Neural cell (in vitro differentiated cells): Measurements from ENCODE around the gene MEX3A. TPM values are rescaled to one million over a fixed set of nuclear protein-coding genes. Genes with fewer than 3 reads are reported as not detected.

Experiments used
- H2AFZ ChIP-seq: fragments of 200-600, 300-800 bp; sonication (generic), shearing (Covaris generic); 2 replicates; pipeline ENCODE4 v1.6.0; 2014; ENCODE audit warnings: low read depth, mild to moderate bottlenecking, antibody characterized with exemption, low read length, moderate library complexity
- H3F3A ChIP-seq: fragments of 200-600 bp; shearing (Covaris generic); 2 replicates; pipeline ENCODE4 v1.6.1; 2016; ENCODE audit warnings: mild to moderate bottlenecking, moderate library complexity, mixed read lengths, antibody characterized with exemption, low read length; ENCODE audit not compliant: insufficient read depth, poor library complexity, severe bottlenecking
- H3K27ac ChIP-seq: fragments of 200-600, 300-800 bp; sonication (generic), shearing (Covaris generic); 2 replicates; pipeline ENCODE4 v1.5.1; 2014; ENCODE audit warnings: mild to moderate bottlenecking, low read length, moderate library complexity
- H3K27me3 ChIP-seq: fragments of 300-800, 200-600 bp; sonication (generic), shearing (Covaris generic); 2 replicates; pipeline ENCODE4 v1.6.0; 2014; ENCODE audit warnings: mild to moderate bottlenecking, low read depth, low read length, moderate library complexity; ENCODE audit not compliant: insufficient read depth
- H3K36me3 ChIP-seq: fragments of 300-800, 200-600 bp; sonication (generic), shearing (Covaris generic); 2 replicates; pipeline ENCODE4 v1.5.1; 2014; ENCODE audit warnings: mild to moderate bottlenecking, antibody characterized with exemption, low read length, moderate library complexity; ENCODE audit not compliant: insufficient read depth
- H3K4me2 ChIP-seq: fragments of 300-800, 200-600 bp; sonication (generic), shearing (Covaris generic); 2 replicates; pipeline ENCODE4 v1.6.0; 2014; ENCODE audit warnings: mild to moderate bottlenecking, low read length
- H3K4me3 ChIP-seq: fragments of 300-800, 200-600 bp; sonication (generic), shearing (Covaris generic); 2 replicates; pipeline ENCODE4 v1.5.1; 2014; ENCODE audit warnings: mild to moderate bottlenecking, low read length, moderate library complexity
- H3K79me2 ChIP-seq: fragments of 200-600 bp; shearing (Covaris generic); replicated peaks from 2 replicates; pipeline ENCODE4 v1.6.0; 2014; ENCODE audit warnings: mild to moderate bottlenecking, low read length, moderate library complexity; ENCODE audit not compliant: insufficient read depth
- H3K9ac ChIP-seq: fragments of 300-800, 200-600 bp; sonication (generic), shearing (Covaris generic); 2 replicates; pipeline ENCODE4 v1.6.1; 2016; ENCODE audit warnings: mild to moderate bottlenecking, low read length, mixed read lengths
- H3K9me2 ChIP-seq: fragments of 200-600 bp; shearing (Covaris generic); 2 replicates; pipeline ENCODE4 v1.6.1; 2016; ENCODE audit warnings: mild to moderate bottlenecking, low read length, mixed read lengths; ENCODE audit not compliant: insufficient read depth
- H3K9me3 ChIP-seq: fragments of 200-600, 300-800 bp; sonication (generic), shearing (Covaris generic); 2 replicates; pipeline ENCODE4 v1.6.1; 2016; ENCODE audit warnings: mild to moderate bottlenecking, mixed run types, low read length, moderate library complexity, mixed read lengths
- H4K20me1 ChIP-seq: fragments of 200-600 bp; shearing (Covaris generic); 2 replicates; pipeline ENCODE4 v1.6.1; 2016; ENCODE audit warnings: mild to moderate bottlenecking, mixed run types; ENCODE audit not compliant: insufficient read depth
- EP300 ChIP-seq: fragments of 450-650 bp; conservative IDR thresholded peaks from 2 replicates; pipeline ENCODE4 v1.6.1; 2014; ENCODE audit warnings: antibody characterized with exemption, mild to moderate bottlenecking, moderate library complexity; ENCODE audit not compliant: poor library complexity, severe bottlenecking
- EZH2 ChIP-seq: fragments of 200-600, 300-800 bp; shearing (Covaris generic), sonication (generic); IDR thresholded peaks from 2 replicates; pipeline ENCODE4 v1.6.1; 2014; ENCODE audit warnings: antibody characterized with exemption, low read length, borderline replicate concordance, mild to moderate bottlenecking; ENCODE audit not compliant: insufficient read depth, poor library complexity, severe bottlenecking
- MXI1 ChIP-seq: fragments of 450-650 bp; conservative IDR thresholded peaks from 2 replicates; pipeline ENCODE4 v1.6.1; 2014; ENCODE audit warnings: antibody characterized with exemption, mild to moderate bottlenecking; ENCODE audit not compliant: poor library complexity, severe bottlenecking
- POLR2AphosphoS5 ChIP-seq: IDR thresholded peaks from 2 replicates; pipeline ENCODE4 v1.6.1; 2012
- RAD21 ChIP-seq: fragments of 450-650 bp; conservative IDR thresholded peaks from 2 replicates; pipeline ENCODE4 v1.6.1; 2014; ENCODE audit warnings: antibody characterized with exemption, mild to moderate bottlenecking, moderate library complexity
- SMC3 ChIP-seq: fragments of 450-650 bp; conservative IDR thresholded peaks from 2 replicates; pipeline ENCODE4 v1.6.1; 2014; ENCODE audit warnings: antibody characterized with exemption, mild to moderate bottlenecking, moderate library complexity; ENCODE audit not compliant: poor library complexity
- TAF1 ChIP-seq: IDR thresholded peaks from 2 replicates; pipeline ENCODE4 v1.6.1; 2012; ENCODE audit warnings: low read depth
- polyA plus RNA-seq: library from polyadenylated mRNA; depleted of rRNA; stranded (reverse); fragments of >200 nt; gene quantifications from 2 replicates; pipeline ENCODE4 v1.2.3, GENCODE V29; 2014
- TF ChIP-seq, protein P1 (sequence below): IDR thresholded peaks from 2 replicates; pipeline ENCODE4 v1.6.1; 2012; ENCODE audit warnings: borderline replicate concordance
- TF ChIP-seq, protein P2 (sequence below): fragments of 450-650 bp; IDR thresholded peaks from 2 replicates; pipeline ENCODE4 v1.5.1; 2014; ENCODE audit warnings: antibody characterized with exemption, mild to moderate bottlenecking, moderate library complexity; ENCODE audit not compliant: poor library complexity, severe bottlenecking

Gene MEX3A
- polyA plus RNA-seq, 1 donor from 2014 or later: 39.8 TPM

DNA sequence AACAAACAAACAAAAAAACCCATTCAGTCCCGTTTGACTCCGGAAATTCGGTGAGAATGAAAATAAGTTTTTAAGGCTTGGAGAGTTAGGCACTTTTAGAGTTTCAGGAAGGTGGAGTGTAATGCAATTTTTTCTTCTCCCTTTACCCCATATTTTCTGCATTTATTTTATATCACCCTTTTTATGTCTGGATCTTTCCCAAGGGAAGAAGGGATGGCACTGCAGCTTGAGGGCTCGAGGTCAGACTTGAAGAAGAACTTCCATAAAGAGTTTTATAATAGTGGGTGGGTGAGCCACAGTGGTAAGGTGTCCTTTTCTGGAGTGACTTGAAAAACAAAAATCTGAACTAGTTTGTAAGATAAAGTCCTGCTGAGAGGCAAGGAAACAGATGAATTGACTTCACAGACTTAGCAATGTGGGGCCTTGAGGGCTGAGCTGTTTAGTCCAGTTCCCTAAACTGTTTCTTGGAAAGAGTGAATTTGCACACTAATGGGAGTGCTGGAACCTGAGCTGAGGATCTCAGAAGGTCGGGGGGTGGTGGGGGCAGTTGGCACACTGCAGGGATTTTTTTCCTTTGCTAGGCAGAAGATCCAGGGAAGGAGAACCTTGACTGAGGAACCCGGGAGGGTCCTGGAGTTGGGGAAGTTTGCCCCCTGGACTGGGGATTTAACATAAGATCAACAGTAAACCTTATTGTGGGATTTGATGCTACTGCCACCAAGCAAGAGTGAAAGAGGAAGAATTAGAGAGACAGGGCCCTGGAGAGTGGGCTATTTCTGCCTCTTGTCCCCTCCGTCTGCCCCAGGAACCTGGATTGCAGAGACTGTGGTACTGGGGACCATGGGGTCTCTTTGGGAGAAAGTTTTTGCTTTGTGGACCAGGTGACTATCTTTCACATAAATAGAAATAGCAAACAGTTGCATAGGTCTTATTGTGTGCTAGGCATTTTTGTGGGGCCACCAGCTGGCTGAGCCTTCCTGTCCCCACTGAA is 1.8 kb upstream of the MEX3A start:
- Histone ChIP-seq H3F3A (no peaks in the 10 kb centered on the region), H3K79me2 (peaks cover 94% of the 10 kb centered on the region), H3K27ac (peak overlapping the region; percentile 98), H3K4me2 (peak overlapping the region; percentile 87), H2AFZ (no peak overlapping the region), H3K9me3 (no peaks in the 10 kb centered on the region), H3K36me3 (no peaks in the 10 kb centered on the region), H4K20me1 (peaks cover 16% of the 10 kb centered on the region), H3K9ac (peak overlapping the region; percentile 99), H3K4me3 (peak overlapping the region; percentile 93), H3K9me2 (no peaks in the 10 kb centered on the region), H3K27me3 (no peaks in the 10 kb centered on the region)
- TF ChIP-seq MXI1 (no peak), TAF1 (no peak), RAD21 (no peak), EP300 (no peak), POLR2AphosphoS5 (no peak), EZH2 (no peak), SMC3 (no peak)
- TF ChIP-seq, protein P1, sequence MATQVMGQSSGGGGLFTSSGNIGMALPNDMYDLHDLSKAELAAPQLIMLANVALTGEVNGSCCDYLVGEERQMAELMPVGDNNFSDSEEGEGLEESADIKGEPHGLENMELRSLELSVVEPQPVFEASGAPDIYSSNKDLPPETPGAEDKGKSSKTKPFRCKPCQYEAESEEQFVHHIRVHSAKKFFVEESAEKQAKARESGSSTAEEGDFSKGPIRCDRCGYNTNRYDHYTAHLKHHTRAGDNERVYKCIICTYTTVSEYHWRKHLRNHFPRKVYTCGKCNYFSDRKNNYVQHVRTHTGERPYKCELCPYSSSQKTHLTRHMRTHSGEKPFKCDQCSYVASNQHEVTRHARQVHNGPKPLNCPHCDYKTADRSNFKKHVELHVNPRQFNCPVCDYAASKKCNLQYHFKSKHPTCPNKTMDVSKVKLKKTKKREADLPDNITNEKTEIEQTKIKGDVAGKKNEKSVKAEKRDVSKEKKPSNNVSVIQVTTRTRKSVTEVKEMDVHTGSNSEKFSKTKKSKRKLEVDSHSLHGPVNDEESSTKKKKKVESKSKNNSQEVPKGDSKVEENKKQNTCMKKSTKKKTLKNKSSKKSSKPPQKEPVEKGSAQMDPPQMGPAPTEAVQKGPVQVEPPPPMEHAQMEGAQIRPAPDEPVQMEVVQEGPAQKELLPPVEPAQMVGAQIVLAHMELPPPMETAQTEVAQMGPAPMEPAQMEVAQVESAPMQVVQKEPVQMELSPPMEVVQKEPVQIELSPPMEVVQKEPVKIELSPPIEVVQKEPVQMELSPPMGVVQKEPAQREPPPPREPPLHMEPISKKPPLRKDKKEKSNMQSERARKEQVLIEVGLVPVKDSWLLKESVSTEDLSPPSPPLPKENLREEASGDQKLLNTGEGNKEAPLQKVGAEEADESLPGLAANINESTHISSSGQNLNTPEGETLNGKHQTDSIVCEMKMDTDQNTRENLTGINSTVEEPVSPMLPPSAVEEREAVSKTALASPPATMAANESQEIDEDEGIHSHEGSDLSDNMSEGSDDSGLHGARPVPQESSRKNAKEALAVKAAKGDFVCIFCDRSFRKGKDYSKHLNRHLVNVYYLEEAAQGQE: no peak
- TF ChIP-seq, protein P2, sequence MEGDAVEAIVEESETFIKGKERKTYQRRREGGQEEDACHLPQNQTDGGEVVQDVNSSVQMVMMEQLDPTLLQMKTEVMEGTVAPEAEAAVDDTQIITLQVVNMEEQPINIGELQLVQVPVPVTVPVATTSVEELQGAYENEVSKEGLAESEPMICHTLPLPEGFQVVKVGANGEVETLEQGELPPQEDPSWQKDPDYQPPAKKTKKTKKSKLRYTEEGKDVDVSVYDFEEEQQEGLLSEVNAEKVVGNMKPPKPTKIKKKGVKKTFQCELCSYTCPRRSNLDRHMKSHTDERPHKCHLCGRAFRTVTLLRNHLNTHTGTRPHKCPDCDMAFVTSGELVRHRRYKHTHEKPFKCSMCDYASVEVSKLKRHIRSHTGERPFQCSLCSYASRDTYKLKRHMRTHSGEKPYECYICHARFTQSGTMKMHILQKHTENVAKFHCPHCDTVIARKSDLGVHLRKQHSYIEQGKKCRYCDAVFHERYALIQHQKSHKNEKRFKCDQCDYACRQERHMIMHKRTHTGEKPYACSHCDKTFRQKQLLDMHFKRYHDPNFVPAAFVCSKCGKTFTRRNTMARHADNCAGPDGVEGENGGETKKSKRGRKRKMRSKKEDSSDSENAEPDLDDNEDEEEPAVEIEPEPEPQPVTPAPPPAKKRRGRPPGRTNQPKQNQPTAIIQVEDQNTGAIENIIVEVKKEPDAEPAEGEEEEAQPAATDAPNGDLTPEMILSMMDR: no peak

DNA sequence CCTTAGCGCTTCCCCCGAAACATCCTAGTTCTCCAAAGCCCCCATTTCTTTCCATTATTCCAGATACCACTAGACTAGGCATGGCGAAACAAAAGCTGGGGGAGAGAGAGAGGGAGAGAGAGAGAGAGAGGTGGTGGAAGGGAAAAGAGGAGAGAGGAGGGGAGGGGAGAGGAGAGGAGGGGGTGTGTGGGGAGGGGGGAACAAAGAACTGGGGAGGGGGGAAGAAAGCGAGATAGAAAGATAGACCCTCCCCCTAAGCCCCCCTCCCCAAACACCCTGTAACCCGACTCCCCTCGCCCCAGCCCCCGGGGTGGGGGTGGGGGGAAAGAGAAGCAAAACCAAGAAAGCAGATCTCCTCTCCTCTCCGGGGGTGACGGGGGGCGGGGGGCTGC is 352 bp downstream of the MEX3A start:
- Histone ChIP-seq H3F3A (no peaks in the 10 kb centered on the region), H3K4me2 (no peak overlapping the region), H3K27ac (peak overlapping the region; percentile 98), H3K9me2 (no peaks in the 10 kb centered on the region), H3K36me3 (no peaks in the 10 kb centered on the region), H3K79me2 (peaks cover 94% of the 10 kb centered on the region), H3K4me3 (peak overlapping the region; percentile 93), H3K27me3 (no peaks in the 10 kb centered on the region), H3K9ac (peak overlapping the region; percentile 99), H3K9me3 (no peaks in the 10 kb centered on the region), H4K20me1 (peaks cover 37% of the 10 kb centered on the region), H2AFZ (no peak overlapping the region)
- no peak for TF ChIP-seq EP300
- no peak for TF ChIP-seq MXI1
- no peak for TF ChIP-seq TAF1
- TF ChIP-seq EZH2: no peak
- TF ChIP-seq RAD21: no peak
- TF ChIP-seq, protein P2: no peak
- TF ChIP-seq SMC3: no peak
- TF ChIP-seq POLR2AphosphoS5: no peak
- TF ChIP-seq, protein P1: no peak
